Activated CD8-positive, alpha-beta T cell treated with anti-CD3 and anti-CD28 coated beads for 36 hours (primary cell): ENCODE results near the gene SLC35B1. TPM values are rescaled to one million over a fixed set of nuclear protein-coding genes. Genes with fewer than 3 reads are reported as not detected.

Source experiments
- ATAC-seq: fragments of 200-7000 bp; cut with Tn5 transposase; one replicate; pipeline ENCODE4 v1.10.0; 2021; ENCODE audit warnings: mild to moderate bottlenecking, moderate library complexity
- CTCF ChIA-PET: fragments of 350-600 bp; sonication (Branson Sonifier 250); formaldehyde crosslinking; loops from one replicate; lab custom pipeline; 2021; ENCODE audit warnings: antibody characterized with exemption; lab: Charles Lee
- POLR2A ChIA-PET: fragments of 350-600 bp; sonication (Branson Sonifier 250); formaldehyde crosslinking; loops from one replicate; lab custom pipeline; 2021; ENCODE audit warnings: antibody characterized with exemption; lab: Charles Lee
- DNase-seq: peaks from one replicate; pipeline ENCODE4 v3.0.0-alpha.2; 2020
- H3K27ac Mint-ChIP-seq: one replicate; pipeline ENCODE4 v1.8.0; 2021; ENCODE audit warnings: mild to moderate bottlenecking, mixed read lengths
- H3K27me3 Mint-ChIP-seq: one replicate; pipeline ENCODE4 v1.8.0; 2021; ENCODE audit warnings: mixed read lengths
- H3K36me3 Mint-ChIP-seq: one replicate; pipeline ENCODE4 v1.8.0; 2021; ENCODE audit warnings: low read depth, mixed read lengths
- H3K4me1 Mint-ChIP-seq: one replicate; pipeline ENCODE4 v1.8.0; 2021; ENCODE audit warnings: low read depth, mixed read lengths
- H3K4me3 Mint-ChIP-seq: one replicate; pipeline ENCODE4 v1.8.0; 2021; ENCODE audit warnings: mild to moderate bottlenecking, moderate library complexity, mixed read lengths
- H3K9me3 Mint-ChIP-seq: one replicate; pipeline ENCODE4 v1.8.0; 2021; ENCODE audit warnings: mixed read lengths
- CTCF ChIP-seq: fragments of 200-600 bp; IDR thresholded peaks from one replicate; pipeline ENCODE4 v1.8.0; 2022; ENCODE audit warnings: antibody characterized with exemption, mild to moderate bottlenecking
- intact Hi-C: fragments of 100-400 bp; cut with micrococcal nuclease; formaldehyde crosslinking; loops from one replicate; pipeline ENCODE4 v1.10.0; 2022
- total RNA-seq, 2 experiments: library from RNA; stranded (reverse); gene quantifications; one replicate each; pipeline ENCODE4 v1.2.3, GENCODE V29; 2021

SLC35B1 gene
- total RNA-seq, 2 experiments from 2014 or later: 38.6 to 46.6 TPM

- H3K4me1 Mint-ChIP-seq: peaks cover 33% of the 10 kb centered on the region
- peak; percentile 7 for ATAC-seq
- H3K36me3 Mint-ChIP-seq: peaks cover 23% of the 10 kb centered on the region
- no peaks in the 10 kb centered on the region for H3K27me3 Mint-ChIP-seq
- H3K4me3 Mint-ChIP-seq: peak overlapping the region; percentile 92
- POLR2A ChIA-PET: interaction anchor here (0.6 to 3.2 kb wide), 19 partner anchors 9 to 153 kb away, joined by 3 to 23 read pairs (median 5); partner anchors contain the start of genes FAM117A and KAT7
- CTCF ChIA-PET: interaction anchor here (0.7 to 32.2 kb wide), 28 partner anchors 9 to 288 kb away, joined by 3 to 780 read pairs (median 5); partner anchors contain the start of genes FAM117A, KAT7 and NXPH3
- no peak for TF ChIP-seq CTCF
- no peak for DNase-seq
- intact Hi-C loops: loop anchor here (2.0 kb wide), 1 partner anchor 80 kb away; the partner anchor contains the start of gene KAT7
- H3K9me3 Mint-ChIP-seq: no peaks in the 10 kb centered on the region
- peak overlapping the region; percentile 99 for H3K27ac Mint-ChIP-seq
Observed at GRCh38 chr17:49708515-49709183, 885 bp upstream of the SLC35B1 start.

- CTCF ChIA-PET: interaction anchor here (0.7 to 32.2 kb wide), 19 partner anchors 9 to 290 kb away, joined by 3 to 780 read pairs (median 6); partner anchors contain the start of genes FAM117A, KAT7 and NXPH3
- peak; percentile 48 for DNase-seq
- intact Hi-C loops: no loop called here
Observed at GRCh38 chr17:49707246-49707607, 537 bp downstream of the SLC35B1 start.

GRCh38 chr17:49705254-49705653, 2.5 kb downstream of the SLC35B1 start:
- H3K36me3 Mint-ChIP-seq: peaks cover 31% of the 10 kb centered on the region
- no peak for DNase-seq
- POLR2A ChIA-PET: interaction anchor here (0.7 to 1.9 kb wide), 3 partner anchors 9 to 293 kb away, joined by 3 to 5 read pairs (median 4); no protein-coding TSS in a partner anchor

More at GRCh38 chr17:49707246-49707607, 537 bp downstream of the SLC35B1 start:
- H3K27me3 Mint-ChIP-seq: no peaks in the 10 kb centered on the region
- H3K4me1 Mint-ChIP-seq: peaks cover 32% of the 10 kb centered on the region
- peak overlapping the region; percentile 92 for H3K4me3 Mint-ChIP-seq
- no peak for ATAC-seq
- H3K9me3 Mint-ChIP-seq: no peaks in the 10 kb centered on the region
- peak overlapping the region; percentile 99 for H3K27ac Mint-ChIP-seq
- no peak for TF ChIP-seq CTCF
- H3K36me3 Mint-ChIP-seq: peaks cover 25% of the 10 kb centered on the region
- POLR2A ChIA-PET: interaction anchor here (1.3 to 3.2 kb wide), 11 partner anchors 9 to 140 kb away, joined by 4 to 23 read pairs (median 8); partner anchors contain the start of genes FAM117A and KAT7

GRCh38 chr17:49703557-49704277, 4.0 kb downstream of the SLC35B1 start:
- Mint-ChIP-seq H3K9me3 (no peaks in the 10 kb centered on the region), H3K4me3 (no peak overlapping the region), H3K4me1 (peaks cover 35% of the 10 kb centered on the region), H3K27me3 (no peaks in the 10 kb centered on the region), H3K36me3 (peaks cover 34% of the 10 kb centered on the region), H3K27ac (peak overlapping the region; percentile 53)
- peak; percentile 49 for TF ChIP-seq CTCF
- no peak for ATAC-seq
- DNase-seq: peak; percentile 30
- intact Hi-C loops: no loop called here
- POLR2A ChIA-PET: interaction anchor here (0.6 to 1.9 kb wide), 4 partner anchors 8 to 91 kb away, joined by 3 to 5 read pairs (median 3); no protein-coding TSS in a partner anchor
- CTCF ChIA-PET: interaction anchor here (1.0 to 32.2 kb wide), 9 partner anchors 8 to 295 kb away, joined by 3 to 780 read pairs (median 4); partner anchors contain the start of genes FAM117A and NXPH3

More at GRCh38 chr17:49705254-49705653, 2.5 kb downstream of the SLC35B1 start:
- intact Hi-C loops: no loop called here
- peak overlapping the region; percentile 12 for H3K27ac Mint-ChIP-seq
- no peaks in the 10 kb centered on the region for H3K27me3 Mint-ChIP-seq
- TF ChIP-seq CTCF: no peak
- CTCF ChIA-PET: interaction anchor here (1.5 to 32.2 kb wide), 4 partner anchors 9 to 147 kb away, joined by 5 to 780 read pairs (median 13); partner anchors contain the start of gene NXPH3
- no peak for ATAC-seq
- H3K4me3 Mint-ChIP-seq: no peak overlapping the region
- peaks cover 33% of the 10 kb centered on the region for H3K4me1 Mint-ChIP-seq
- no peaks in the 10 kb centered on the region for H3K9me3 Mint-ChIP-seq
